Calu3 (cell line): ENCODE results near the gene NFATC1. TPM values are rescaled to one million over a fixed set of nuclear protein-coding genes. Genes with fewer than 3 reads are reported as not detected.

Source experiments
- BruUV-seq: library from RNA; stranded (reverse); fragments of 400-500 nt; replicated peaks from 2 replicates; lab custom pipeline; 2021; lab: Mats Ljungman, UMichigan
- CTCF ChIA-PET: fragments of 300-600 bp; sonication (Branson Sonifier 250); formaldehyde crosslinking; loops from one replicate; lab custom pipeline; 2022; ENCODE audit warnings: antibody characterized with exemption; lab: Charles Lee
- DNase-seq: peaks from one replicate; pipeline ENCODE4 v3.0.0; 2022
- H3K27ac Mint-ChIP-seq: one replicate; pipeline ENCODE4 v1.8.0; 2022; ENCODE audit warnings: mixed read lengths; ENCODE audit not compliant: unreplicated experiment
- H3K27me3 Mint-ChIP-seq: one replicate; pipeline ENCODE4 v1.8.0; 2022; ENCODE audit warnings: mixed read lengths; ENCODE audit not compliant: unreplicated experiment
- H3K36me3 Mint-ChIP-seq: one replicate; pipeline ENCODE4 v1.8.0; 2022; ENCODE audit warnings: mild to moderate bottlenecking, moderate library complexity, mixed read lengths; ENCODE audit not compliant: insufficient read depth, unreplicated experiment
- H3K4me1 Mint-ChIP-seq: one replicate; pipeline ENCODE4 v1.8.0; 2022; ENCODE audit warnings: mild to moderate bottlenecking, low read depth, mixed read lengths; ENCODE audit not compliant: unreplicated experiment
- H3K4me3 Mint-ChIP-seq: one replicate; pipeline ENCODE4 v1.8.0; 2022; ENCODE audit warnings: mild to moderate bottlenecking, low read depth, moderate library complexity, mixed read lengths; ENCODE audit not compliant: unreplicated experiment
- H3K9me3 Mint-ChIP-seq: one replicate; pipeline ENCODE4 v1.8.0; 2022; ENCODE audit warnings: low read depth, mixed read lengths; ENCODE audit not compliant: unreplicated experiment
- intact Hi-C: fragments of 100-400 bp; cut with micrococcal nuclease; formaldehyde crosslinking; loops from one replicate; pipeline ENCODE4 v1.10.0; 2022; ENCODE audit not compliant: unreplicated experiment
- total RNA-seq: library from RNA; stranded (reverse); gene quantifications from 2 replicates; pipeline ENCODE4 v1.2.3, GENCODE V29; 2022
- TF ChIP-seq, protein P1 (sequence below): fragments of 200-600 bp; IDR thresholded peaks from one replicate; pipeline ENCODE4 v1.8.0; 2022; ENCODE audit warnings: antibody characterized with exemption; ENCODE audit not compliant: unreplicated experiment

NFATC1 gene
- total RNA-seq, 1 experiment from 2014 or later = 5.9 TPM

DNA sequence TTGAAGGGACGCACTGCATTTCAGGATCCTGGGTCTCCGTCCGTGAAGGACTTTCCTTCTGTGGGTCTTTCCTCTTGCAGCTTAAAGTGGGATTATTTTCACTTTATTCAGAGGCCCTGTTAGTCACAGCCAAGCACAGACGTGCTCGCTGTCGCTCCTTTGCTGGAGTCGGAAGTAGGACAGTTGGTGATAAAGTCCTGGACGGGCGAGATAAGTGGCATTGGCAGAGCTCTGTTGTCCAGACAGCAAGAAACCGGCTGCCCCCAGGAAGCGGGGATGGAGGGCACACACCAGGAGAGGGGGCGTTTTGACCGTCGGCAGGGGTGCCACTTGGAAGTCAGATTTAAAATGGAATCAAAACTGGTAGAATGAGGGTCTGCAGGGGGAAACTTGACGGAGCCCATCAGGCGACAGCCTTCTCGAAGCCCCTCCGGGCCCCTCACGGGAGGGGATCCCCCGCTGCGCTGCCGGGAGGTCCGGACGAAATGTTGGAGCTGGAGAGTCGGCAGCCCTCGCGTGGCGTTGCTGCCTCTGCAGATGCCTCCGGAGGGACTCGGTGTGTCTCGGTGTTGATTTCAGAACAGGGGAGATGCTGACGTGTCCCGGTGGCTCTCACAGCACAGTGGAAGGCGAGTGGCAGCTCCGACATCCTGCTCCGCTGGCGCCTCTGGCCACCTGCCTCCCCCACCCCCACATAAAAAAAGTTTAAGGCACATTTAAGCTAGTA lies 124.2 kb downstream of the NFATC1 start:
- CTCF ChIA-PET = no interaction called here
- H3K27me3 Mint-ChIP-seq = no peaks in the 10 kb centered on the region
- TF ChIP-seq, protein P1, sequence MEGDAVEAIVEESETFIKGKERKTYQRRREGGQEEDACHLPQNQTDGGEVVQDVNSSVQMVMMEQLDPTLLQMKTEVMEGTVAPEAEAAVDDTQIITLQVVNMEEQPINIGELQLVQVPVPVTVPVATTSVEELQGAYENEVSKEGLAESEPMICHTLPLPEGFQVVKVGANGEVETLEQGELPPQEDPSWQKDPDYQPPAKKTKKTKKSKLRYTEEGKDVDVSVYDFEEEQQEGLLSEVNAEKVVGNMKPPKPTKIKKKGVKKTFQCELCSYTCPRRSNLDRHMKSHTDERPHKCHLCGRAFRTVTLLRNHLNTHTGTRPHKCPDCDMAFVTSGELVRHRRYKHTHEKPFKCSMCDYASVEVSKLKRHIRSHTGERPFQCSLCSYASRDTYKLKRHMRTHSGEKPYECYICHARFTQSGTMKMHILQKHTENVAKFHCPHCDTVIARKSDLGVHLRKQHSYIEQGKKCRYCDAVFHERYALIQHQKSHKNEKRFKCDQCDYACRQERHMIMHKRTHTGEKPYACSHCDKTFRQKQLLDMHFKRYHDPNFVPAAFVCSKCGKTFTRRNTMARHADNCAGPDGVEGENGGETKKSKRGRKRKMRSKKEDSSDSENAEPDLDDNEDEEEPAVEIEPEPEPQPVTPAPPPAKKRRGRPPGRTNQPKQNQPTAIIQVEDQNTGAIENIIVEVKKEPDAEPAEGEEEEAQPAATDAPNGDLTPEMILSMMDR = no peak
- BruUV-seq = no TSS peak
- no peak overlapping the region for H3K27ac Mint-ChIP-seq
- H3K4me3 Mint-ChIP-seq = no peak overlapping the region
- no peak for DNase-seq
- intact Hi-C loops = no loop called here
- H3K4me1 Mint-ChIP-seq = no peaks in the 10 kb centered on the region
- H3K36me3 Mint-ChIP-seq = no peaks in the 10 kb centered on the region
- H3K9me3 Mint-ChIP-seq = no peaks in the 10 kb centered on the region

DNA sequence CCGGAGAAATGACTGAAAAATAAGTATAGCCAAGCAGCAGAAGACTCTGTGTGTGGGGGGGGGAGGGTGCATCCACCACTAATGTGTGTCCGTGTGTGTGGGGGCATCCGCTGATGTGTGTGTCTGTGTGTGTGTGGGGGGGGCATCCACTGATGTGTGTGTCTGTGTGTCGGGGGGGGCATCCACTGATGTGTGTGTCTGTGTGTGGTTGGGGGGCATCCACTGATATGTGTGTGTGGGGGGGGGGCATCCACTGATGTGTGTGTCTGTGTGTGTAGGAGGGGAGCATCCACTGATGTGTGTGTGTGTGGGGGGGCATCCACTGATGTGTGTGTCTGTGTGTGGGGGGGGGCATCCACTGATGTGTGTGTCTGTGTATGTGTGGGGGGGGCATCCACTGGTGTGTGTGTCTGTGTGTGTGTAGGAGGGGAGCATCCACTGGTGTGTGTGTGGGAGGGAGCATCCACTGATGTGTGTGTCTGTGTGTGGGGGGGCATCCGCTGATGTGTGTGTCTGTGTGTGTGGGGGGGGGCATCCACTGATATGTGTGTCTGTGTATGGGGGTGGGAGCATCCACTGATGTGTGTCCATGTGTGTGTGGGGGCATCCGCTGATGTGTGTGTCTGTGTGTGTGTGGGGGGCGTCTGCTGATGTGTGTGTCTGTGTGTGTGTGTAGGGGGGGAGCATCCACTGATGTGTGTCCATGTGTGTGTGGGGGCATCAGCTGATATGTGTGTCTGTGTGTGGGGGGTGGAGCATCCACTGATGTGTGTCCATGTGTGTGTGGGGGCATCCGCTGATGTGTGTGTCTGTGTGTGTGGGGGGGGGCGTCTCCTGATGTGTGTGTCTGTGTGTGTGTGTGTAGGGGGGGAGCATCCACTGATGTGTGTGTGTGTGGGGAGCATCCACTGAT lies 125.0 kb downstream of the NFATC1 start:
- intact Hi-C loops = no loop called here
- no peak for DNase-seq
- BruUV-seq = no TSS peak

DNA sequence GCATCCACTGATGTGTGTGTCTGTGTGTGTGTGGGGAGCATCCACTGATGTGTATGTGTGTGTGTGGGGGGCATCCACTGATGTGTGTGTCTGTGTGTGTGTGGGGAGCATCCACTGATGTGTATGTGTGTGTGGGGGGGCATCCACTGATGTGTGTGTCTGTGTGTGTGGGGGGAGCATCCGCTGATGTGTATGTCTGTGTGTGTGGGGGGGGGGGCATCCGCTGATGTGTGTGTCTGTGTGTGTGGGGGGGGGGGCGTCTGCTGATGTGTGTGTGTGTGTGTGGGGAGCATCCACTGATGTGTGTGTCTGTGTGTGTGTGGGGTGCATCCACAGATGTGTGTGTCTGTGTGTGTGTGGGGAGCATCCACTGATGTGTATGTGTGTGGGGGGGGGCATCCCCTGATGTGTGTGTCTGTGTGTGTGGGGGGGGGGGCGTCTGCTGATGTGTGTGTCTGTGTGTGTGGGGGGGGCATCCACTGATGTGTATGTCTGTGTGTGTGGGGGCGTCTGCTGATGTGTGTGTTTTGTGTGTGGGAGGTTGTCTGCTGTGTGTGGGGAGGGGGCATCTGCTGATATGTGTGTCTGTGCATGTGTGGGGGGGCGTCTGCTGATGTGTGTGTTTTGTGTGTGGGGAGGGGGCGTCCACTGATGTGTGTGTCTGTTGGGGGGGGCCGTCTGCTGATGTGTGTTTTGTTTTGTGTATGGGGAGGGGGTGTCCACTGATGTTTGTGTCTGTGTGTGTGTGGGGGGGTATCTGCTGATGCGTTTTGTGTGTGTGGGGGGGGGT lies 125.9 kb downstream of the NFATC1 start:
- H3K27me3 Mint-ChIP-seq = no peaks in the 10 kb centered on the region
- intact Hi-C loops = no loop called here
- no peak overlapping the region for H3K4me3 Mint-ChIP-seq
- CTCF ChIA-PET = no interaction called here
- H3K27ac Mint-ChIP-seq = no peak overlapping the region
- H3K9me3 Mint-ChIP-seq = no peaks in the 10 kb centered on the region
- TF ChIP-seq, protein P1 = no peak
- no peaks in the 10 kb centered on the region for H3K4me1 Mint-ChIP-seq
- no peak for DNase-seq
- H3K36me3 Mint-ChIP-seq = no peaks in the 10 kb centered on the region
- BruUV-seq = no TSS peak

More for the DNA sequence above, 125.0 kb downstream of the NFATC1 start:
- Mint-ChIP-seq H3K4me1 (no peaks in the 10 kb centered on the region), H3K4me3 (no peak overlapping the region), H3K36me3 (no peaks in the 10 kb centered on the region), H3K27ac (no peak overlapping the region), H3K9me3 (no peaks in the 10 kb centered on the region), H3K27me3 (no peaks in the 10 kb centered on the region)
- CTCF ChIA-PET = no interaction called here
- TF ChIP-seq, protein P1 = no peak

DNA sequence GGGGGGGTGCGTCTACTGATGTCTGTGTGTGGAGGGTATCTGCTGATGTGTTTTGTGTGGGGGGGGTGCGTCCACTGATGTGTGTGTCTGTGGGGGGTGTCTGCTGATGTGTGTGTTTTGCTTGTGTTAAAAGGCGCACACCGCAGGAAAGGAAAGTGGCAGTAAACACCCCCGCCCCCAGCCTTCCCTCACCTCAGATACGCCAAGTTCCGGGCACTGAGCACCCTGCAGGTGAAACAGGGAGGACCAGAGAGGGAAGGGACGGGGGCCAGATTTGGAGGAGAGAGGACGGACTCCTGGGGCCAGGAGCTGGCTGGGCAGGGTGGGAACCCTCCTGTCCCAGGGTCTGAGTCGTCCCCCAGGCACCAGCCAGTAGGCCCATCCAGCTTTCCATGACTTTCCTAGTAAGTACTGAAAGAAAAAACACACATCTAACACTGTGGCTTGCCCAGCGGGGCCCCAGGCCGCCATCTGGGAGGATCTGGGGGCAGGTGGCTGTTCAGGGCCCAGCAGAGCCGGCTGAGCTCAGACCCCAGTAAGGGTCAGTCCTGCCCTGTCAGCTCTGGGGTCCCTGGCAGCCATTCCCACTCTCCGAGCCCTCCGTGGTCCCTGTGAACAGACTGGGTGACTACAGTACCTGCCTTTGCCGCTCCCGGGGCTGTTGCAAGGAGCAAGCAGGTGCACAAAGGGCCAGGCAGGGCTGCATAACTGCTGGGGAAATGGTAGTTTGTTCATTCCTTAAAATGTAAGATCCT lies 126.9 kb downstream of the NFATC1 start:
- Mint-ChIP-seq H3K27ac (no peak overlapping the region), H3K27me3 (no peaks in the 10 kb centered on the region), H3K4me1 (no peaks in the 10 kb centered on the region), H3K4me3 (no peak overlapping the region), H3K9me3 (no peaks in the 10 kb centered on the region), H3K36me3 (no peaks in the 10 kb centered on the region)
- CTCF ChIA-PET = no interaction called here
- intact Hi-C loops = no loop called here
- TF ChIP-seq, protein P1 = no peak
- no TSS peak for BruUV-seq
- DNase-seq = no peak
